KOPT-K1 (cell line): ENCODE data around the gene ARHGAP33.

Source experiments
- H3K27ac ChIP-seq: fragments of 200-600 bp; sonication (generic); 2 replicates; pipeline ENCODE4 v1.5.1; 2016; ENCODE audit warnings: antibody characterized with exemption, mild to moderate bottlenecking, low read depth, low read length; ENCODE audit not compliant: poor library complexity, severe bottlenecking
- H3K36me3 ChIP-seq: fragments of 200-600 bp; sonication (generic); 2 replicates; pipeline ENCODE4 v1.5.1; 2017; ENCODE audit warnings: antibody characterized with exemption, mild to moderate bottlenecking, low read length, moderate library complexity; ENCODE audit not compliant: insufficient read depth
- H3K9me3 ChIP-seq: fragments of 200-600 bp; sonication (generic); 2 replicates; pipeline ENCODE4 v1.5.1; 2017; ENCODE audit warnings: antibody characterized with exemption, low read length, mild to moderate bottlenecking; ENCODE audit not compliant: insufficient read depth, poor library complexity, severe bottlenecking

Gene ARHGAP33

DNA sequence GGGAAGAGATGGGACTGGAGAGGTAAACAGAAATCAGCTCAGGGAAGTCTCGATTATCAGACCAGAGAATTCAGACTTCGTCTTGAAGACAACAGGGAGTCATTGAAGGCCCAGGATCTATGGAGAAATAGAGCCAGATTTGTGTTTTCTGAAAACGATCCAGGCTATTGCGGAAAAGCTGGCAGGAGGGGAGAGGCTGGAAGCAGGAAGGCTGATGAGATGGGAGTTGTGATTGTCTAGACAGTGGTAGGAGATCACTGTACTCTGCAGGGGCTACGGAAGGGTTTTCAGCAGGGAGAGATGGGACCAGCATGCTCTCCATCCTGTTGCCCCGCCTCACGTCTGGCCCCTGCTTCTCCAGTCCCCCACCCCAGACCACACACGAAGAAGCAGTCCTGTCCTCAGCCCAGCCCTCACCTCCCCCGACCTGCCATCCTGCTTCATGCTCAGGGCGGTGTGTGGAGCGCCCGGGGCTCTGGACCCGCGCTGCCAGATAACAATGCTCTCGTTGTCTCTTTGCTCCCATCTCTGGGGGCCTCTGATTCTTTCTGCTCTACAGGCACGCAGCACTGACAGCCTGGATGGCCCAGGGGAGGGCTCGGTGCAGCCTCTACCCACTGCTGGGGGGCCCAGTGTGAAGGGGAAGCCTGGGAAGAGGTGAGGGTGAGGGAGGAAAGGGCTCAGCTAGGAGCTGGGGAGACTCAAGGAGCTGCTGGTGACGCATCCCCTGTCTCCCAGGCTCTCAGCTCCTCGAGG is 1.9 kb downstream of the ARHGAP33 start:
- Histone ChIP-seq H3K36me3 (peaks cover 53% of the 10 kb centered on the region), H3K27ac (peak overlapping the region; percentile 73), H3K9me3 (no peaks in the 10 kb centered on the region)

DNA sequence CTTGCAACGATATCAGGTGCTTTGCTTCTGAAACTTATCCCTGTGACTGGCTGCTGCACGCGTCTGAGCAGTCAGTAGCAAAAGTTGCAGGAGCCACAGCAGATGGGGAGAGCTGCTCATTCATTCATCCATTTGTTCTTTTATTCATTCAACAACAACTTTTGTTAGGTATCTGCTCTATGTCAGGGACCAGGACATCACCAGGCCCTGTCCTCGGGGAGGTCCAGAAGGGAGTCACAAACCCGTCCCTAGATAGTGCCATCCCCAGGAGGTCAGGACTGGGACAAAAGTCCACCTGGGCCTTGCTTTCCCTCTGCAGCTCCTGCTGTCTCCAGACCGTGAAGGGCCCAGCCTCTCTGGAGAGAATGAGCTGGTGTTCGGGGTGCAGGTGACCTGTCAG is 2.6 kb downstream of the ARHGAP33 start:
- H3K27ac ChIP-seq: no peak overlapping the region
- no peaks in the 10 kb centered on the region for H3K9me3 ChIP-seq
- peaks cover 60% of the 10 kb centered on the region for H3K36me3 ChIP-seq

DNA sequence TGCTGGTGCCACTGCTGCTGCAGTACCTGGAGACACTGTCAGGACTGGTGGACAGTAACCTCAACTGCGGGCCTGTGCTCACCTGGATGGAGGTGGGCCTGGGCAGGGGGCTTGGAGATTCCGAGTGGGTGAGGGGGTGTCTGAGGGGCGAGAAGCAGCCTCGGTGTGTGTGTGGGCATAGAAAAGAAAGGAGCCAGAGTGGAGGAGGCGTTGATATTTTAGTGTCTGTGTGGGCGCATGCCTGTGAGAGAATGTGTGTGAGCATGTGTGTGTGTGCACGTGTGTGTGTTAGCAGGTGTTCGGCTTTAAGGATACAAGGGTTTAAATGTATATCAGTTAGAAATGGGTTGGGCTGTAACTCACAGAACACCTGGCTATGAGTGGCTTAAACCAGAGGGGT is 3.7 kb downstream of the ARHGAP33 start:
- H3K9me3 ChIP-seq: no peaks in the 10 kb centered on the region
- peaks cover 71% of the 10 kb centered on the region for H3K36me3 ChIP-seq
- no peak overlapping the region for H3K27ac ChIP-seq

DNA sequence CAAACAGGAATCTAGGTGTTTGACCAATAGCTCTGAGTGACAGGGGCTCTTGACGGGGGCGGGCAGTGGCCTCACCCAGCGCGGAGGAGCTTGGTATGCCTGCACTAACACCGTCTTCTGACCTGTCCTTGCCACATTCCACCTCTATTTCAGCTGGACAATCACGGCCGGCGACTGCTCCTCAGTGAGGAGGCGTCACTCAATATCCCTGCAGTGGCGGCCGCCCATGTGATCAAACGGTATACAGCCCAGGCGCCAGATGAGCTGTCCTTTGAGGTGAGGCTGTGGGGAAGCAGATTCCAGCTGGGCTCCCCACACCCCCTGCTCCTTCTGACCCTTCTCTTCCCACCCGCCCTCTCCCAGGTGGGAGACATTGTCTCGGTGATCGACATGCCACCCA is 4.7 kb downstream of the ARHGAP33 start:
- H3K36me3 ChIP-seq: peaks cover 77% of the 10 kb centered on the region
- H3K27ac ChIP-seq: no peak overlapping the region
- no peaks in the 10 kb centered on the region for H3K9me3 ChIP-seq

DNA sequence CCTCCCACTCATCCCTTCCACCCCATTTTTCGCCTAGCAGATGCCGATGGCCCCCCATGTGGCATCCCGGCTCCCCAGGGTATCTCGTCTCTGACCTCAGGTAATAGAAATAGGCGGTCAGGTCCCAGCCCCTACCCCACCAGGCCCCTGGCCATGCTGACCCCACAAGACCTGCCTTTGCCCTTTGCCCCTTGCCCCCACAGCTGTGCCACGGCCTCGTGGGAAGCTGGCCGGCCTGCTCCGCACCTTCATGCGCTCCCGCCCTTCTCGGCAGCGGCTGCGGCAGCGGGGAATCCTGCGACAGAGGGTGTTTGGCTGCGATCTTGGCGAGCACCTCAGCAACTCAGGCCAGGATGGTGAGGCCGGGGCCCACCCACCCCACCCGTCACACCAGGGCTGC is 5.4 kb downstream of the ARHGAP33 start:
- H3K36me3 ChIP-seq: peaks cover 84% of the 10 kb centered on the region
- H3K27ac ChIP-seq: no peak overlapping the region
- no peaks in the 10 kb centered on the region for H3K9me3 ChIP-seq

DNA sequence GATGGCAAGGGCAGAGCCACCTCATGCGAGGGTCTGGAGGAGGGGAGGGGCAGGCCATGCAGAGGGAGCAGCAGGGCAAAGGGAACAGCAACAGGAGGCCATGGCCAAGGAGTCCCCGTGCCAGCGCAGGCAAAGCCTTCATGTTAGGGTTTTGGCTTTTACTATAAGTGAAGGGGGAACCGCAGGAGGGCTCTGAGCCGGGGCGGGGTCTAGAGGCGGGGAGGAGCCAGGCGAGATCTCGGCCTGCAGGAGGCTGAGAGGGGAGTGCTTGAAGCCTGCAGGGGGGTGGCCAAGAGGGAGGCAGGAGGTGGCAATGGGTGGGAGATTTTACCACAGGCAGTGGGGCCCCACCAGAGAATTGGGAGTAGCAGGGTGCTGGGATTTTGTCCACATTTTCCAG is 6.3 kb downstream of the ARHGAP33 start:
- Histone ChIP-seq H3K27ac (no peak overlapping the region), H3K36me3 (peaks cover 93% of the 10 kb centered on the region), H3K9me3 (no peaks in the 10 kb centered on the region)

DNA sequence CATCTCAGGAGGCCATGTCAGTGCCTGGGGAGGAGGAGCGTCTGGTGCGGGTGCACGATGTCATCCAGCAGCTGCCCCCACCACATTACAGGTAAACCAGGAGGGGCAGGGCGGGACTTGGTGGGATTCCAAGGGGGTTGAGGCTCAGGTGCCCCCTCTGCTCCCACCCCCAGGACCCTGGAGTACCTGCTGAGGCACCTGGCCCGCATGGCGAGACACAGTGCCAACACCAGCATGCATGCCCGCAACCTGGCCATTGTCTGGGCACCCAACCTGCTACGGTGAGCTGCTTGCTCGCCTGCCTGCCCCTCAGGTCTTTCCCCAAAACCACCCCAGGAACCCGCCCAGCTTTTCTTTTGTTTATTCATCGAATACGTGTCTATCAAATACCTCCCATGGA is 7.2 kb downstream of the ARHGAP33 start:
- peaks cover 96% of the 10 kb centered on the region for H3K36me3 ChIP-seq
- no peak overlapping the region for H3K27ac ChIP-seq

DNA sequence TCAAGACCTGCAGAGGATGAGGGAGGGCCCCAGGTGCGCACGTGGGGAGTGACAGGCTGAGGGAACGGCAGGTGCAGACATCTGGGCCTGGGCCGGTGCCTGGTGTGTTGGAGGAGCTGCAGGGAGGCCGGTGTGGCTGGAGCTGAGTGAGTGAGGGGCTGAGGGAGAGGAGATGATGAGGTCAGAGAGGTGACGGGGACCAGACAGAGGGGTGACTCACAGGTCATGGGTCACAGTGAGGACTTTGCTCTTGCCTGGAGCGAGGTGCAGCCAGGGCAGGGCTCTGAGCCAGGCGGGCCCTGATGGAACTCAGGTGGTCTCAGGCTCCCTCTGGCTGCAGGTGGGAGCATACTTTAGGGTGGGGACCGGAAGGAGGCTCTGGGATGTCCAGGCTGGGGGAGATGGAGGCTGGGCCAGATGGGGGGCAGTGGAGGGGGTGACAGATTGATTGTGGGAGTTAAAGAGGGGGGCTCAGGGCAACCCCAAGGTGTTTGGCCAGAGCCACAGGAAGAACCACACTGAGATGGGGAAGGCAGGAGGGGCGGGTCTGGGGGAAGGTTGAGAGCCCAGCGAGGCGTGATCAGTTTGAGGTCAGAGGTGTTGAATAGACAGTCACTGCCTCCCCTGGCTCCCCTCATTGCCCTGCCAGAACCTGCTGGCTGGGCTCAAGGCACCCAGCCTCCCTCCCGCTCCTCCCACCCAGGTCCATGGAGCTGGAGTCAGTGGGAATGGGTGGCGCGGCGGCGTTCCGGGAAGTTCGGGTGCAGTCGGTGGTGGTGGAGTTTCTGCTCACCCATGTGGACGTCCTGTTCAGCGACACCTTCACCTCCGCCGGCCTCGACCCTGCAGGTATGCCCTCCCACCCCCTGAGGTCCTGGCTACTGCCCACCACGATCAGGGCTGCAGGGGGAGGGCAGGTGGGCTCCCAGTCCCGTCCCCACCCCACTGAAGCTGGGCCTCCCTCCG is 8.4 kb downstream of the ARHGAP33 start:
- Histone ChIP-seq H3K36me3 (peaks cover 88% of the 10 kb centered on the region), H3K27ac (no peak overlapping the region), H3K9me3 (no peaks in the 10 kb centered on the region)

More for the DNA sequence above, 7.2 kb downstream of the ARHGAP33 start:
- H3K9me3 ChIP-seq: no peaks in the 10 kb centered on the region

DNA sequence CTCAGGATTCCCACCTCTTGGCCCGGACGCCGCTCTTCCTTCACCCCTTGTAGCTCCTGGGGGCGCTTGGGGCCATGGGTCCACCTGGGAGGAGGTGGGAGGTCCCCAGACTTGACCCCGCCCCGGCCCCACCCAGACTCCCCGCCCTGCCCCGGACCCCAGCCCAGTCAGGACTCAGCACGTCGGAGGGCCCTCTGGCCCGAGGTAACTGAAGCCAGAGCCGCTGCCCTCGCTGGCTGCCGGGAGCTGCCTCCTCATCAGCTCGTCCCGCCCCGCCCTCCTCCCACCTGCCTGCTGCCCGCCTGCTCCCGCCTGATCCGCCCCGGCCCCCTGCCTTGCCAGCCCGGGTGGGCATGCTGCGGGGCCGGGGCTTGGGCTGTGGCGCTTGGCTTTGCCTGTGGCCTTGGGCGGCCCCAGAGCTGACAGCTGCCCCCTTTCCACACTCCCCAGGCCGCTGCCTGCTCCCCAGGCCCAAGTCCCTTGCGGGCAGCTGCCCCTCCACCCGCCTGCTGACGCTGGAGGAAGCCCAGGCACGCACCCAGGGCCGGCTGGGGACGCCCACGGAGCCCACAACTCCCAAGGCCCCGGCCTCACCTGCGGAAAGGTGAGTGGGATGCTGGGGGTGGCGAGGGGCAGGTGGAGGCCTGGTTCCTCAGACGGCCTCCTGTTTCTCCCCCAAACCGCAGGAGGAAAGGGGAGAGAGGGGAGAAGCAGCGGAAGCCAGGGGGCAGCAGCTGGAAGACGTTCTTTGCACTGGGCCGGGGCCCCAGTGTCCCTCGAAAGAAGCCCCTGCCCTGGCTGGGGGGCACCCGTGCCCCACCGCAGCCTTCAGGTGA is 9.4 kb downstream of the ARHGAP33 start:
- no peak overlapping the region for H3K27ac ChIP-seq
- H3K36me3 ChIP-seq: peaks cover 78% of the 10 kb centered on the region

DNA sequence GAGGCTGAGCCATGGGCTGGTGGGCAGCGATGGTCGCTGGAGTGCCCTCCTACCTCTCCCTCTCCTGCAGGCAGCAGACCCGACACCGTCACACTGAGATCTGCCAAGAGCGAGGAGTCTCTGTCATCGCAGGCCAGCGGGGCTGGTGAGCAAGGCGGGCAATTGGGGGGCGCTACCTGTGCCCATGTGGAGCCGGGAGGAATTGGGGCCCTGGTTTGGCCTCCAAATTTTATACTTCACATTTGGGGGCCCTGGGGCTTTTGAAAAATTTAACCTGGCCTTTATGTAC is 9.9 kb downstream of the ARHGAP33 start:
- no peaks in the 10 kb centered on the region for H3K9me3 ChIP-seq
- no peak overlapping the region for H3K27ac ChIP-seq
- peaks cover 73% of the 10 kb centered on the region for H3K36me3 ChIP-seq

More for the DNA sequence above, 9.4 kb downstream of the ARHGAP33 start:
- H3K9me3 ChIP-seq: no peaks in the 10 kb centered on the region

DNA sequence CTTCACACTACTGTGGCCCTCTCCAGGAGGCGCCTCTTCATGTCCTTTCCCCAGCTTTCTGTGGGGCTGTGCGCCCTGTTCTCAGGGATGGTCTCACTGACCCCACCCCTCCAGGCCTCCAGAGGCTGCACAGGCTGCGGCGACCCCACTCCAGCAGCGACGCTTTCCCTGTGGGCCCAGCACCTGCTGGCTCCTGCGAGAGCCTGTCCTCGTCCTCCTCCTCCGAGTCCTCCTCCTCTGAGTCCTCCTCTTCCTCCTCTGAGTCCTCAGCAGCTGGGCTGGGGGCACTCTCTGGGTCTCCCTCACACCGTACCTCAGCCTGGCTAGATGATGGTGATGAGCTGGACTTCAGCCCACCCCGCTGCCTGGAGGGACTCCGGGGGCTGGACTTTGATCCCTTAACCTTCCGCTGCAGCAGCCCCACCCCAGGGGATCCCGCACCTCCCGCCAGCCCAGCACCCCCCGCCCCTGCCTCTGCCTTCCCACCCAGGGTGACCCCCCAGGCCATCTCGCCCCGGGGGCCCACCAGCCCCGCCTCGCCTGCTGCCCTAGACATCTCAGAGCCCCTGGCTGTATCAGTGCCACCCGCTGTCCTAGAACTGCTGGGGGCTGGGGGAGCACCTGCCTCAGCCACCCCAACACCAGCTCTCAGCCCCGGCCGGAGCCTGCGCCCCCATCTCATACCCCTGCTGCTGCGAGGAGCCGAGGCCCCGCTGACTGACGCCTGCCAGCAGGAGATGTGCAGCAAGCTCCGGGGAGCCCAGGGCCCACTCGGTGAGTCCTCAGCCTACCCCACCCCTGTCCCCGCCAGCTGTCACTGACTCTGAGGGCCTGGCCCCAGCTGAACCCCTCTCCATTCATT is 11.2 kb downstream of the ARHGAP33 start:
- Histone ChIP-seq H3K36me3 (peaks cover 60% of the 10 kb centered on the region), H3K27ac (no peak overlapping the region)

DNA sequence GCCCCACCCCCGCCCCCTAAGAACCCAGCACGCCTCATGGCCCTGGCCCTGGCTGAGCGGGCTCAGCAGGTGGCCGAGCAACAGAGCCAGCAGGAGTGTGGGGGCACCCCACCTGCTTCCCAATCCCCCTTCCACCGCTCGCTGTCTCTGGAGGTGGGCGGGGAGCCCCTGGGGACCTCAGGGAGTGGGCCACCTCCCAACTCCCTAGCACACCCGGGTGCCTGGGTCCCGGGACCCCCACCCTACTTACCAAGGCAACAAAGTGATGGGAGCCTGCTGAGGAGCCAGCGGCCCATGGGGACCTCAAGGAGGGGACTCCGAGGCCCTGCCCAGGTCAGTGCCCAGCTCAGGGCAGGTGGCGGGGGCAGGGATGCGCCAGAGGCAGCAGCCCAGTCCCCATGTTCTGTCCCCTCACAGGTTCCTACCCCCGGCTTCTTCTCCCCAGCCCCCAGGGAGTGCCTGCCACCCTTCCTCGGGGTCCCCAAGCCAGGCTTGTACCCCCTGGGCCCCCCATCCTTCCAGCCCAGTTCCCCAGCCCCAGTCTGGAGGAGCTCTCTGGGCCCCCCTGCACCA is 11.9 kb downstream of the ARHGAP33 start:
- no peak overlapping the region for H3K27ac ChIP-seq
- peaks cover 52% of the 10 kb centered on the region for H3K36me3 ChIP-seq
- no peaks in the 10 kb centered on the region for H3K9me3 ChIP-seq

More for the DNA sequence above, 11.2 kb downstream of the ARHGAP33 start:
- H3K9me3 ChIP-seq: no peaks in the 10 kb centered on the region

DNA sequence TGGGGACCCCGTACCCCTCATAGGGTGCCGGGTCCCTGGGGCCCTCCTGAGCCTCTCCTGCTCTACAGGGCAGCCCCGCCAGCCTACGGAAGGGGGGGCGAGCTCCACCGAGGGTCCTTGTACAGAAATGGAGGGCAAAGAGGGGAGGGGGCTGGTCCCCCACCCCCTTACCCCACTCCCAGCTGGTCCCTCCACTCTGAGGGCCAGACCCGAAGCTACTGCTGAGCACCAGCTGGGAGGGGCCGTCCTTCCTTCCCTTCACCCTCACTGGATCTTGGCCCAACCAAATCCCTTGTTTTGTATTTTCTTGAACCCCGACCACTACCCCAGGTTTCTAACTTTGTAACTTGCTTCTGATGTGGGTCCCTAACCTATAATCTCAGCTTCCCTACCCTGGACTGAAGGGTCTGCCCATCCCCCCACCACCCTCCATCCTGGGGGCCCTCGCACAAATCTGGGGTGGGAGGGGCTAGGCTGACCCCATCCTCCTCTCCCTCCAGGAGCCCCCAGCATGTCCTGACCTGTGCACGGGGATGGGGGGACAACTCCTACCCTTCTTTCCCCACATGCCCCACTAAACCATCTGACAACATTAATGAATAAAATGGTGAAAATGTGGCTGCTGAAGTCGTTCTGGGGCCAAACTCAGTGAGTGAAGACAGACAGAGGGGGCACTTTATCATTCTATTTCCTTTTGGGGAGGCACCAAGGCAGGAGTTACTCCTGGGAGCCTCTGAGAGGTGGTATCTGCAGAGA is 13.0 kb downstream of the ARHGAP33 start:
- no peak overlapping the region for H3K27ac ChIP-seq
- peaks cover 42% of the 10 kb centered on the region for H3K36me3 ChIP-seq
- no peaks in the 10 kb centered on the region for H3K9me3 ChIP-seq
